ENCODE results near the gene RECK.
A peak's percentile ranks its signal among the peaks of the same experiment; 100 is the strongest.
"Not testable (repeated sequence)": the region's sequence is repeated elsewhere in the genome, so short reads cannot be mapped to it uniquely, and the experiment has no call there.

RECK gene

GRCh38 chr9:36141761-36142160 lies 105.0 kb downstream of the RECK start:
- DNase-seq = no peak

DNA sequence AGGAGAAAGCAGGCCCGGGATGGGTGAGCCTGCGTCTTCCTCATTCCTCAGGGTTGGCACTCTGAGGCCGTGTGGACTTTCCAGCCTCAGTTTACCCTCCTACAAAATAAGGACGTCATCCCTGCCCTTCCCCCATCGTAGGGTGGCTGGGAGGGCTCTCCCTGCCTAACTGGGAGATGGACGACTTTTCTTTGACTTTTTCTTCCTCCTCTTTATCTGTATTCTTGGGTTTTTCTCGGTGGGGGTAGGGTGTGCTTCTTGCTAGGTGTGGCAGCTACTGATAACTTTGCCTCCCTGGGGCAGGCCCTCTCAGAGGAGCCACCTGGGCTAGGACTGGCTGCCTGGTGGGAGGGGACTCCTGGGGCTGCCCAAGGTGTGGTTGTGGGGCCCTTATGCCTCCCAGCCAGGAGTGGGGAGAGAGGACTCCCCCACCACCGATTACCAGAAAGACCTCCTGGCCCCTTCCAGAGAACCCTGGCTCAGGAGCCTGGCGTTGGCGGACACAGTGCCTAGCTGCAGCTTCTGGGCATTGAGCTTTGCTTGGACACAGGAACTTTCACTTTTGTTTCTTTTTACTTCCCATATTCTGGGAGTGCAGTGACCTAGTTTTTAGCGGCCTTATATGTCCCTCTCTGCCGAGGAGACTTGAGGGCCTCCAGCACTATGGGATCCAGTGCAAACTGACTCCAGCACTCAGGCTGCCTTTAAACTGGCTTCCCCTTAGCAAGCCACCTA lies 106.0 kb downstream of the RECK start:
- DNase-seq = no peak

DNA sequence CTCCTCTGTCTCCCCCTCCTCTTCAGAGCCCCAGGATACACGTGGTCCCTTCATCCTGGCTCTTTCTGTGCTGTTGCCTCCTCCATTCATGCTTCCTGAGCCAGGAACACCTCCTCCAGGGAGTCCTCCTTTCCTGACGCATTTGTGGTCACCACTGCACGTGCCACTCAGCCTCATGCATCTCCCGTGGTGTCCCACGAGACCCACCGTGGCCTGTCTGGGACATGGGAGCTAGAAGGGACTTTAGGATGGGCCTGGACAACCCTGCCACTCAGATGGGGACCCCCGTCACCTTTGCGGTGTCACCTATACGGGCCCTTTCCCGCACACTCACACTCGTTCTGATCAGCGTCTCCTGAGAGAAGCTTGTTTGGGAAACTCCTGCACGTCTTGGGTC lies 106.5 kb downstream of the RECK start:
- DNase-seq = no peak

- no peak for DNase-seq
These were observed 107.9 kb downstream of the RECK start for GRCh38 chr9:36144309-36145232.

DNA sequence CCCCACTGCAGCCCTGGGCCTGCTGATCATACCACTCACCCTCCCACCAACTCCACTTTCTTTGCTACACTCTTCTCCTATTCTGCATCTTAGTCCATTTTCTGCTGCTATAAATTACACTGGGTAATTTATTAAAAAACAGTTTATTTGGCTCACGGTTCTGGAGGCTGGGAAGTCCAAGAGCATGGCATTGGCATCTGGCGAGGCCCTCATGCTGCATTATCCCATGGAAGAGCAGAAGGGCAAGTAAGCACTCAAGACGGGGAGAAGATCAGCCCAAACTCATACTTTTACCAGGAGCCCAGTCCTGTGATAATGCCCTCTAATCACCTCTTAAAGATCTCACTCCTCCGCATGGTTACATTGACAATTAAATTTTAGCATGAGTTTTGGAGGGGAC lies 109.3 kb downstream of the RECK start:
- DNase-seq = no peak

DNA sequence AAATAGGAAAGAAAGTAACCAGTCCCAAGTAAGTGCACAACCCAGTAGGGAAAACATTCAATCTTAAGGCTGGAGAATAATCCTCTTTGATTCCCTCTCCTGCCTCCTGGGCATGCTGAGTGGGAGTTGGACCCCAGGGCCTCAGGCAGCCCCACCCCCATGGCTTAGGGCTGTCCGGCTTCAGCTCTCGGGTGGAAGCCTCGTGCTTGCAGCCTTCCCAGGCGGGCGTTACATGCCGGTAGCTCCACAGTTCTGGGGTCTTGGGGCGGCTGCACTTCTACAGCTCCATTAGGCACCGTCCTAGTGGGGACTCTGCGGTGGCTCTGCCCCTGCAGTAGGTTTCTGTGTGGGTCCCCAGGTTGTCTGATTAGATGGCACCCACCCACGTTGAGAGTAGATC lies 109.9 kb downstream of the RECK start:
- no peak for DNase-seq

GRCh38 chr9:36147441-36148175 lies 110.9 kb downstream of the RECK start:
- DNase-seq = no peak

DNA sequence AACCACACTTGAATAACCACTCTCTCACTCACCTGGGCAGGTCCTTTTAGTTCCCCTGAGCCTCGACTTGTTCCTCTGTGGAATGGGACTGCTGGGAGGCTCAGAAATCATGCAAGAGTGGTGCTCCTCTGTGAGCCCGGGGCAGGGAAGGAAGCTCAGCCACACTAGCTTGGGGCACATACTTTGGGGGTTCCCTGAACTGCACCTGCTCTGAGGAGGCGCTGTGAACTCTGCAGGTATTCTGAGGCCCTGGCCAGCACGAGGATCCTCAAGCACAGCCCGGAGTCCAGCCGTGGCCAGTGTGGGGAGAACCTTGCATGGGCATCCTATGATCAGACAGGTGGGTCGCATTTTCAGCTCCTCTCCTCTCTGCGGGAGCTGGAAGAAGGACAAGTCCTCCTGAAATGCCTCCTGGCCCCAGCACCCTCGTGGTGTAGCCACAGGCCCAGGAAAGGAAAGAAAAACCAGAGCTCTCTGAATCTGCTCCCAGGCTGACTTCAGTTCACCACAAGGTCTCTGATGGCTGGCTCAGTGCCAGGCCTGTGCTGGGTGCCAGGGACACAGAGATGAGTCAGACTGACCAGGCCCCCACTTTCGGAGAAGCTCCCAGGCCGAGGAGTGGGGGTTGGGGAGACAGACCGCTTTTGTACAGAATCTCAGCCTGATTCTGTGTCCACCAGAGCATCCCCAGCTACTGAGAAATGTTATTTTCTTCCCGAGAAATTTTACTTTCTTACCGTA lies 111.8 kb downstream of the RECK start:
- peak; percentile 88 for DNase-seq

GRCh38 chr9:36149197-36149596 lies 112.5 kb downstream of the RECK start:
- DNase-seq = no peak

DNA sequence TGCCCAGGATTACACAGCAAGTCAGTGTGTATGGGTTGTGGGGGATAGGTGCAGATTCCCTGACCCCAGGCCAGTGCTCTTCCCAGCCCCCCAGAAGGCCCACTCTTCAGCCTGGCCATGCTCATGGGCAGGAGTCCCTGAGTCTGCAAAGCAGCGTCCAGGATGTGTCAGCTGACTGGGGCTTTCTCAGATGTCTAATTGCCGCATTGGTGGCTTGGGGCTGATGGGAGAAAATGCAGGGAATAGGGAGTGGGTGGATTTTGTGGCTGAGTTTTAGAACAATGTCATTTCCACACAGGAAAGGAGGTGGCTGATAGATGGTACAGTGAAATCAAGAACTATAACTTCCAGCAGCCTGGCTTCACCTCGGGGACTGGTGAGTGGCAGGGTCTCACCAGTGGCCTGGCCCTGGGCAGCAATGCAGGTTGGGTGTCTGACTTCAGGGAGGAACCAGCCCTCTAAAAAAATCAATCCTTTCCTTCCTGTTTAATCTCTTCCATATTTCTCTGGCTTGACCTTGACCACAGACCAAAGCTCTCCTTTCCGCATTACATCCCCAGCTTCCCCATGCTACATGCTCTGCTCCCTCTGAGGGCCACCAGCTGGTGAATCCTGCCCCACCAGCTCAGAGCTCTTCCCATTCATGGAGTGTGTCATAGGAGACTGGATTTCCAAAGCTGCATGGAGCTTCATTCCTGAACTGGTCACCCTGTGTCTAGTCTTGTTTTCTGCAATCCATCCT lies 114.0 kb downstream of the RECK start:
- DNase-seq = no peak

DNA sequence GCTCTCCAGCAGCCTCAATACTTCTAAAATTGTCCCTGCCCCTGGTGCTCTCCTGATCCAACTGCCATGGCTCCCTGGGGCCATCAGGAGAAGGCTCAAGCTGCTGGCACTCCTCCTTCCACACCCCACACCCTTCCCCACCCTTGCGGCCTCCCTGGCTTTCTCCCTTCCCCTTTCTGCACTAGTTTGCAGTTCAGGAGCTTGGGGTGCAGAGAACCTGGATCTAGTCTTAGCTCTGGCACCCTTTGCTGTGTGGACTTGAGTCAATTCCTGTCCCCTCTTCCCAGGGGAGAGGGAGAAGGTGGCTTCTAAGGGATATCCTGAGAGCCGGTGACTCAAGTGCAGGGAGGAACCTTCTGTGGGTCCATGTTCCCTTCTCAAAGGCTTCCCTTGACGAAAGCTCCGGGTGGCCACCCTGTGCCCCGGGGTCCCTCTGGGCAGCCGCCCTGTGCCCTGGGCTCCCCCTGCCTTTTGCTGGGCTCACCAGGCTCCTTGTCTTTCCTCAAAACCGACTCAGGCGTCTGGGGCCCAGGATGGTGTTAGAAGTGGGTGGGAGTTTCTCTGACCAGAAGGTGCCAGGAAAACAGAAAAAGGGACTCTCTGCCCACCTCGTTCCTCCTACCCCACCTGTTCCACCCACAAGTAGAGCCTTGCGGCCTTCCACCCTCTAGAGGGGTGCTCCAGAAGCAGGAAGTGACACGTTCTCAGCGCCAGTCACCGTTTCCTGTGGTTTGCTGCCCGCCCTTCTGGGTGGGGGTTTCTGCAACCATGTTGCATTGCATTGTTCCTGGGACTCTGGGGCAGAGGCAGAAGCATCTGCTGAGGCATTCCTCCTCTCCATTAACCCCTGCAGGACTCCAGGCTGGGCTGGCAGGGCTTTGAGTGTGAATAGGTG lies 114.8 kb downstream of the RECK start:
- peak; percentile 92 for DNase-seq

DNA sequence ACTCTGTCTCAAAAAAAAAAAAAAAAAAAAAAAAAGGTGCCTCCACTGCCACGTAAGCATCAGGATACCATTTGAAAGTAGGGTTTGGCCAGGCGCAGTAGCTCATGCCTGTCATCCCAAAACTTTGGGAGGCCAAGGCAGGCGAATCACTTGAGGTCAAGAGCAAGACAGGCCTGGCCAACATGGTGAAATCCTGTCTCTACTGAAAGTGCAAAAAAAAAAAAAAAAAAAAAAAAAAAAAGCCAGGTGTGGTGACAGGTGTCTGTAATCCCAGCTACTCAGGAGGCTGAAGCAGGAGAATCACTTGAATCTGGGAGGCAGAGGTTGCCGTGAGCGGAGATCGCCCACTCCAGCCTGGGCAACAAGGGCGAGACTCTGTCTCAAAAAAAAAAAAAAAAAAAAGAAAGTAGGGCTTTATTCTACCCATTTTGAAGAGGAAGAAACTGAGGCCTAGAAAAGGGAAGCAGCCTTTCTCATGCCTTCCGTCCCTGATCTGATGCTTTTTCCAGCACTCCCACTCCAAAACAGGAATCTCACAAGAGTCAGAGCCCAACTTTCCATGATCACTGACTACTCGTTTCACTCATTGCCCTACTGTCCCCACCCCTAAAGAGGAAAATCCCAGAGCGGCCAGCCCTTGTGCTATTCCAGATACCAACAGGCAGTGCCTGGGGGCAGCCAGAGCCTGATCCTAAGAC lies 116.2 kb downstream of the RECK start:
- no peak for DNase-seq

DNA sequence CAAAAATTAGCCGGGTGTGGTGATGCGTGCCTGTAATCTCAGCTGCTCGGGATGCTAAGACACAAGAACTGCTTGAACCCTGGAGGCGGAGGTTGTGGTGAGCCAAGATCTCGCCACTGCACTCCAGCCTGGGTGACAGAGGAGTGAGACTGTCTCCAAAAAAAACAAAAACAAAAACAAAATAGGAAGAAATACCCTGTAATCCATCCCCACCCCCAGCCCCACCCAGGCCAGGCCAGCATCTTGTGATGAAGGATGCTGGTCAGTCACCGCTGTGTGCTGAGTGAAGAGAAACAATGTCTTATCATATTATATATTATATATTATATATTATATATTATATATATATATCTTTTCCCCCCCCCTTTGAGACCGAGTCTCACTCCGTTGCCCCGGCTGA lies 117.0 kb downstream of the RECK start:
- no peak for DNase-seq

DNA sequence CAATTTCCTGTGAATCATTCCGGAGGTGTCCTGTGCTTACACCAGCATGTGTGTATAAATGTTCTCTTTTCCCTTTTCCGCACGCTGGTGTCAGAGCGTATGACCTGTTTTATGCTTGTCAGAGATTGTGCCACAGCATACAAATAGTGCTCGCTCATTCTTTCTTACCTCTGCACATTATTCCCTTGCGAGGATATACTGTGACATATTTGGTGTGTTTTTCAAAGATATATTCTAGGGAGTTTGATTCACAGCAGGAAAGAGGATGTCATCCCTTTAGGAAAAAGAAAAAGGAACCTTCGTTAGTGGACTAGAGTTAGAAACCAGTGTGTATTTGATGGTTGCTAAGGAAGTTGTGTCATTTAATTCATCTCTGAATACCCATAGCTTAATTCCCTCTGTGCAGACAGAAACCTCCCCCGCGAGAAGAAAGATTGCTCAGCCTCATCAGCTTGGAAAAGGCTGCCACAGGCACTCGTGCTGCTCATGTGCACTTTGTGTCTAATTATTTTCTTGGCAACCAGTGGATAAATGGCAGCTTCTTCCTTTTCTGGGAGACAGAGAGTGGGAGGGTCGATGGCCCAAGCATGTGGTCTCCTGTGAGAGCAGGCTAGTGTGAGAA lies 117.7 kb downstream of the RECK start:
- DNase-seq = no peak

DNA sequence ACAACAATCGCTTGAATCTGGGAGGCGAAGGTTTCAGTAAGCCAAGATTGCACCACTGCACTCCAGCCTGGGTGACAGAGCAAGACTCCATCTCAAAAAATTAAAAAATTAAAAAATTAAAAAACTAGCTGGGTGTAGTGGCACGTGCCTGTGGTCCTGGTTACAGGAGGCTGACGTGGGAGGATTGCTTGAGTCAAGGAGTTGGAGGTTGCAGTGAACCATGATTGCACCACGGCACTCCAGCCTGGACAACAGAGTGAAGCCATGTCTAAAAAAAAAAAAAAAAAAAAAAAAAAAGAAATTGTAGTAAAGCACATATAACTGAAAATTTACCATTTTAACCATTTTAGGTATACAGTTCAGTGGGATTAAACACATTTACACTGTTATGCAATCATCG lies 119.4 kb downstream of the RECK start:
- DNase-seq = no peak

DNA sequence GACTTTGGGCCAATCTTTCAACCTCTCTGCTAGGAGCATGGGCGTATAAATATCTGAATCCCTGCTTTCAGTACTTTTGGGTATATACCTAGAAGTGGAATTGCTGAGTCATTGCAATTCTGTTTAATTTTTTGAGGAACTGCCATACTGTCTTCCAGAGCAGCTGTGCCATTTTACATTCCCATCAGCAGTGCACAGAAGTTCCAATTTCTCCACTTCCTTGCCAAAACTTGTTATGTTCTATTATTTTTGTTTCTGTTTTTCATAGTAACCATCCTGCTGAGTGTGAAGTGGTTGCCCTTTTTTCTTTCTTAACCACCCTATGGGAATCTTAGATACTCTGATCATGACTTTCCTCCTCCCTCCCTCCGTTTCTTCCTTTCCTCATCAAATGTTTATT lies 121.4 kb downstream of the RECK start:
- DNase-seq = no peak

- DNase-seq = no peak
These were observed 122.2 kb downstream of the RECK start for GRCh38 chr9:36158917-36159316.

DNA sequence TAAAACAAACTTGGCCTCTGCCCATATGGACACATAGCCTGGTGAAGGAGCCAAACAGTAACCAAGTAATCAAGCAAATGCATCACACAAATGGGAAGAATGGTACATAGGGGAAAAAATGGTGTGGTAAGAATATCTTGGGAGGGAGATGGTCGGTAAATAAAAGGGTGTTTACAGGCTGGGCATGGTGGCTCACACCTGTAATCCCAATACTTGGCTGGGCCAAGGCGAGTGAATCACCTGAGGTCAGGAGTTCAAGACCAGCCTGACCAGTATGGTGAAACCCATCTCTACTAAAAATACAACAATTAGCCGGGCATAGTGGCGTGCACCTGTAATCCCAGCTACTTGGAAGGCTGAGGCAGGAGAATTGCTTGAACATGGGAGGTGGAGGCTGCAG lies 122.8 kb downstream of the RECK start:
- DNase-seq = not testable (repeated sequence)

DNA sequence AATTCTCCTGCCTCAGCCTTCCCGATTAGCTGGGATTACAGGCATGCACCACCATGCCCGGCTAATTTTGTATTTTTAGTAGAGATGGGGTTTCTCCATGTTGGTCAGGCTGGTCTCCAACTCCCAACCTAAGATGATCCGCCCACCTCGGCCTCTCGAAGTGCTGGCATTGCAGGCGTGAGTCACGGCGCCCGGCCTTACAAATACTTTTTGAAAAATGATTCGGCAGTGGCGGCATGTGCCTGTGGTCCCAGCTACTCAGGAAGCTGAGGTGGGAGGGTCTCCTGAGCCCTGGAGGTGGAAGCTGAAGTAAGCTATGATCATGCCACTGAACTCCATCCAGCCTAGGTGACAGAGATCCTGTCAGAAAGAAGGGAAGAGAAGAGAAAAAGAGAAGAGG lies 123.4 kb downstream of the RECK start:
- not testable (repeated sequence) for DNase-seq

DNA sequence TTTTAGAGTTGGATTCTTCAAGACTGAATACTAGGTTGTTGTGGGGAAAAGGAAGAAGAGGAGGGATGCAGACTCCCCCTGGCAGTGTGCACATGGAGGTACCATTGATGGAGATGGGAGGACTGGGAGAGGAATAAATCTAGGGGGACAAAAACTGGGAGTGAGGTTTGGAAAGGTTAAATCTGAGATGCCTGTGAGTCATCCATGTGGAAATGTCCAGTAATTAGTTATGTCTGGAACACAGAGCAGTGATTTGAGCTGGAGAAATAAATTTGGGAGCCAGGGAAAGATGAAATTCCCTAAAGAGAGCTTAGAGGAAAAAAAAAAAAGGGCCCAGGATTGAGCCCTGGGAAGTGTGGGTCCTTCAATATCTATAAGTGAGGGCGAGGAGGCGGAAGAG lies 124.5 kb downstream of the RECK start:
- no peak for DNase-seq

Data from stimulated activated CD8-positive, alpha-beta memory T cell treated with anti-CD3 and anti-CD28 coated beads, Interleukin-4, amount 100 ng/mL, for 48 hours (primary cell).